Measurements from ENCODE around the gene PLD6. TPM values are rescaled to one million over a fixed set of nuclear protein-coding genes. Genes with fewer than 3 reads are reported as not detected.

The PLD6 gene
- total RNA-seq, 5 donors from 2014 or later (not counting 1 experiment from before 2014, with no cell fraction given): 7.3 to 18.3 (median 11.1) TPM

DNA sequence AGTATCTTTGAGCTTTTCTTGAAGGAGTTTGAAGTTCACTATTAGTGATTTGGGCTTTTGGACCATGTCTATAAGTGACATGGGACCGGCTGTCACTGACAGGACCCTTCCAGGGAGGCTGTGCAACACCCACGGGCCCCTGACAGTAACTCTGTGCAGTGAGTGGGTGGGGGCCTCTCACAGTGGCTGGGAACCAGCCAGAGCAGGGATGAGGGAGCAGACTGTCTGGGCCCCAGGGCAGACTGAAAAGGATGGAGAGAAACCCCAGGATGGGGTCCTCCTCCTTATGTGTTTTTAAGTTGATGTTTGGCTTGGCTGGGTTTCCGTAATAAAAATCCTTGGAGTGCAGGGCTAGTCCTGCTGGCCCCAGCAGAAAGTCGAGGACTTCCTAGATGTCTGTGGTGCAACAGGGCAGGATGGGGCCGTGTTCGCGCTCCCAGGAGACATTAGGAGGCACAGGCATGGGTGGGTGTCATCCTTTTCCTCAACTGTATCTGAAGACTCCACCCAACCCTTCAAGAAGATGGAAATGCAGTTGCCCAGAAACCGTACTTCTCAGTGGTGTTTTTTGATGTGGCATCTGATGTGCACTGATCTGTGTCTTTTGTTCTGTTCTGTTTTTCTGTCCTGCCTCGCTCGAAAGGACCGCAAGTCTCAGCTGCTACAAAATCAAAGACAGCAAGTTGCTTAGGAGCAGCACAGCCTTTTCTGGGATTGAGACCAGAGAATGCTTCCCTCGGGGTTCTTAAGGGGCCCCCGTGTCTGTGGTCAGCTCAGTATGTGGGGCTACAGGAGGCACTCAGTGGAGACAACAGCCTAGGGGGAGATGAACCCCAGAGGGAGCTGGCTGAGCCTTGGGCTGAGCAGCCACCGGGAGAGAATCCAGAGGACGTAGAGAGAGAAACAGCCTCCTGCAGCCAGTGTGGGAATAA lies 24.2 kb downstream of the PLD6 start:
- peak overlapping the region; percentile 98 to 100 for H3K27ac Mint-ChIP-seq
- ChIA-PET CTCF (interaction anchor here in 1 of 2 donors (0.5 to 0.6 kb wide), 2 partner anchors 706 to 848 kb away, joined by 3 read pairs; no protein-coding TSS in a partner anchor), POLR2A (interaction anchor here in 1 of 2 donors (0.6 kb wide), 1 partner anchor 25 kb away, joined by 3 read pairs; no protein-coding TSS in a partner anchor)
- 20% methylated on average over 7 of the region's 15 CpGs for WGBS (ENCODE audit: insufficient coverage)
- peaks cover 68 to 98% of the 10 kb centered on the region in 2 experiments for H3K4me1 ChIP-seq (ENCODE audit: control insufficient read depth in 1 of 2, extremely low read depth in 1 of 2, insufficient read depth in 2 of 2, low read length in 2 of 2)
- peak overlapping the region; percentile 20 to 25 for H3K4me3 ChIP-seq (ENCODE audit: control insufficient read depth in 1 of 2, extremely low read depth in 1 of 2, low read length in 1 of 2)
- H3K9me3 Mint-ChIP-seq: no peaks in the 10 kb centered on the region
- peaks cover 88 to 96% (median 94%) of the 10 kb centered on the region in 3 donors for H3K4me1 Mint-ChIP-seq
- peak overlapping the region; percentile 77 to 83 (median 83) for H3K4me3 Mint-ChIP-seq
- no peaks in the 10 kb centered on the region for H3K27me3 ChIP-seq (replicated peaks in 1 of 2; ENCODE audit: control insufficient read depth in 2 of 2, extremely low read depth in 1 of 2, insufficient read depth in 2 of 2, low read length in 1 of 2)
- peak in 30 of 35 experiments; percentile 13 to 75 (median 43) for DNase-seq
- no peaks in the 10 kb centered on the region for H3K27me3 Mint-ChIP-seq
- peak; percentile 74 to 83 (median 80) for ATAC-seq (replicated peaks in 1 of 4)
- H3K9me3 ChIP-seq: no peaks in the 10 kb centered on the region
- H3K36me3 ChIP-seq (ENCODE audit: control insufficient read depth in 2 of 2, extremely low read depth in 1 of 2, insufficient read depth in 1 of 2, low read length in 1 of 2): peaks cover 9 to 42% of the 10 kb centered on the region in 2 donors
- peak overlapping the region; percentile 94 for H3K27ac ChIP-seq (ENCODE audit: low read length)
- peaks cover 50% of the 10 kb centered on the region for H3K36me3 Mint-ChIP-seq

DNA sequence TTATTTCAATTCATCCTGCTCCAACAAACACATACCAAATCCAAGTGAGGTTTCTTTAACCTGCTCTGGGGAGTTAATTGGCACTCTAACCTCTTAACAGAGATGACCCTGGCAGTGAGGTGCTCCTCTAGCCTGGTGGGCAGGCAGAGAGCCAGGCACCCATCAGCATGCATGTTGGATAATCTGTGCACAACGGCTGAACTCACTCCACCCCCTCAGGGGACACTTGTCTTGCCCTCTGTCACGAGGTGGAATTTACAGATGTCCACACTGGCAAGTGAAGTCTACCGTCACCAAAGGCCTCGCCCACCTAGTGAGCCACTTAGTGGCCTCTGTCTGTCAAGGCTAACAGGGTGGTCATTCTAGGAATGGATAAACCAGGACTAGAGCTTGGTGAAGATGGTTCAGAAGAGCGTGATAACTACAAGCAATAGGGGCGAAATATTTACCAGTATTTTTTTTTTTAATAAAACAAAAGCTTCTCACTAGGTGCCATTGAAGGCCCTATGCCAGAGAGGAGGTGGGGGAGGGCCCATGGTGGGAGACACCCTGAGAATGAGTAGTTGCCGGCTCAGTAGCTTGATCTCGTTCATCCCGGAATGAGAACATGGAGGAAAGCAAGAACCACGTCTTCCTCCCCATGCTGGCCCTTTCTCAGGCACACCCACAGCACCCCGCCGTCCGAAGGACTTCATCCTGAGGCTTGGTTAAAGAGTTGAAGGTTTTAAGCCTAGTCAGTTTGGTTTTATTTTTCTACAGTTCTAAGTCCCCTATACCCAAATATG lies 25.2 kb downstream of the PLD6 start:
- Histone ChIP-seq H3K9me3 (no peaks in the 10 kb centered on the region), H3K36me3 (ENCODE audit: control insufficient read depth in 2 of 2, extremely low read depth in 1 of 2, insufficient read depth in 1 of 2, low read length in 1 of 2) (peaks cover 6 to 46% of the 10 kb centered on the region in 2 donors), H3K27ac (ENCODE audit: low read length) (peak overlapping the region; percentile 94), H3K4me1 (ENCODE audit: control insufficient read depth in 1 of 2, extremely low read depth in 1 of 2, insufficient read depth in 2 of 2, low read length in 2 of 2) (peaks cover 71 to 98% of the 10 kb centered on the region in 2 experiments), H3K4me3 (ENCODE audit: control insufficient read depth in 1 of 2, extremely low read depth in 1 of 2, low read length in 1 of 2) (no peak overlapping the region), H3K27me3 (replicated peaks in 1 of 2; ENCODE audit: control insufficient read depth in 2 of 2, extremely low read depth in 1 of 2, insufficient read depth in 2 of 2, low read length in 1 of 2) (no peaks in the 10 kb centered on the region)
- ChIA-PET POLR2A (interaction anchor here in 1 of 2 donors (0.6 kb wide), 1 partner anchor 24 kb away, joined by 3 read pairs; no protein-coding TSS in a partner anchor), CTCF (interaction anchor here in 1 of 2 donors (0.5 to 0.6 kb wide), 2 partner anchors 705 to 849 kb away, joined by 3 read pairs; no protein-coding TSS in a partner anchor)
- H3K36me3 Mint-ChIP-seq: peaks cover 55% of the 10 kb centered on the region
- peak overlapping the region; percentile 77 to 83 (median 83) for H3K4me3 Mint-ChIP-seq
- H3K27ac Mint-ChIP-seq: peak overlapping the region; percentile 98 to 100
- no peak for ATAC-seq (replicated peaks in 1 of 4)
- no peaks in the 10 kb centered on the region for H3K27me3 Mint-ChIP-seq
- DNase-seq: no peak
- H3K9me3 Mint-ChIP-seq: no peaks in the 10 kb centered on the region
- 60% methylated on average over 1 of the region's 13 CpGs for WGBS (ENCODE audit: insufficient coverage)
- peaks cover 87 to 96% (median 93%) of the 10 kb centered on the region in 3 donors for H3K4me1 Mint-ChIP-seq

DNA sequence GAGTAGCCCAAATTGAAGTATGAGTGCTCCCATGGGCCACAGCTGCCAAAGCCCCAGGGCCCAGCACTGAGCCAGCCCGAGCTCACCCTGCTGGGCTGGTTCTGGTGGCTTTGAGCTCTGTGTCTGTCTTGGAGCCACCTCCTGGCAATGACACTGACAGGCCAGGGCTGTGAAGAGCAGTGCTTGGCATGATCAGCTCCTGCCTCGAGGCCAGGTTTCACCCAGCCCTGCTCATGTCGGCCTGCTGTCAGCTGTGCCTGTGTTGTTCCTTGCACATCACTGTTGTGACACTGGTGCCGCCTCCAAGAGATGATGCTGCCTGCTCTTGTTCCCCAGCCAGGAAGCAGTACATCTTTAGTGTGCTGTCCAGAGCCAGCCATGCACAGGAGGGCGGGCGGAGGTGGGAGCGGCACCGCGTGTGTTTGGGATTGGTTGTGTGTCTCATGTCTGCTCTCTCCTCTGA lies 26.0 kb downstream of the PLD6 start:
- H3K4me3 Mint-ChIP-seq: peak overlapping the region; percentile 77 to 82 (median 80)
- peak overlapping the region; percentile 98 to 100 for H3K27ac Mint-ChIP-seq

DNA sequence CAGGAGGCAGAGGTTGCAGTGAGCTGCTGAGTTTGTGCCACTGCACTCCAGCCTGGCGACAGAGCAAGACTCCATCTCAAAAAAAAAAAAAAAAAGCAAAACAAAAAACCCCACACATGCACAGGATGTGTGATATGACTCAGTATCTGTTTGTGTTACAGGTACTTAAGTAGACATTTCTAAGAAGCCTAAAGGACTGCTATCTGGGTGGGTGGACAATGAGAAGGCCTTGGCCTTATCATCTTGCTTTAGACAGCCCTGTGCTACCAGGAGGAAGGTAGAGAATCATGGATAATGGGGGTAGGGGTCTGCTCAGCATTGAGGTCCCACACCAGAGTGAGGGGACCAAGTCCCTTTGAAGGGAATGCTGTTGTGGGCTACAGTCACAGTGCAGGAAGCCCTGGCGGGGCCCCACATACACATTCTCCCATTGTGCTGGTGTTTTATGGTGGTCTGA lies 26.7 kb downstream of the PLD6 start:
- no peaks in the 10 kb centered on the region for H3K9me3 Mint-ChIP-seq
- Histone ChIP-seq H3K4me3 (ENCODE audit: control insufficient read depth in 1 of 2, extremely low read depth in 1 of 2, low read length in 1 of 2) (peak overlapping the region; percentile 26 to 31), H3K27ac (ENCODE audit: low read length) (peak overlapping the region; percentile 94), H3K27me3 (replicated peaks in 1 of 2; ENCODE audit: control insufficient read depth in 2 of 2, extremely low read depth in 1 of 2, insufficient read depth in 2 of 2, low read length in 1 of 2) (no peaks in the 10 kb centered on the region), H3K9me3 (no peaks in the 10 kb centered on the region), H3K36me3 (ENCODE audit: control insufficient read depth in 2 of 2, extremely low read depth in 1 of 2, insufficient read depth in 1 of 2, low read length in 1 of 2) (peaks cover 6 to 60% of the 10 kb centered on the region in 2 donors), H3K4me1 (ENCODE audit: control insufficient read depth in 1 of 2, extremely low read depth in 1 of 2, insufficient read depth in 2 of 2, low read length in 2 of 2) (peaks cover 69 to 100% of the 10 kb centered on the region in 2 experiments)
- ATAC-seq (replicated peaks in 1 of 4): peak; percentile 51 to 60 (median 58)
- peak overlapping the region; percentile 98 to 100 for H3K27ac Mint-ChIP-seq
- H3K36me3 Mint-ChIP-seq: peaks cover 46% of the 10 kb centered on the region
- no peaks in the 10 kb centered on the region for H3K27me3 Mint-ChIP-seq
- ChIA-PET POLR2A (interaction anchor here (0.6 to 0.7 kb wide), 3 partner anchors 12 to 1118 kb away, joined by 4 to 6 read pairs (median 5); no protein-coding TSS in a partner anchor), CTCF (no interaction called here)
- peaks cover 75 to 95% (median 91%) of the 10 kb centered on the region in 3 donors for H3K4me1 Mint-ChIP-seq
- peak in 7 of 35 experiments; percentile 21 to 65 (median 37) for DNase-seq
- peak overlapping the region; percentile 77 to 82 (median 80) for H3K4me3 Mint-ChIP-seq
- no CpG with 5 or more reads among the region's 2 CpGs for WGBS (ENCODE audit: insufficient coverage)

More for the DNA sequence above, 26.0 kb downstream of the PLD6 start:
- H3K36me3 ChIP-seq (ENCODE audit: control insufficient read depth in 2 of 2, extremely low read depth in 1 of 2, insufficient read depth in 1 of 2, low read length in 1 of 2): peaks cover 6 to 53% of the 10 kb centered on the region in 2 donors
- Mint-ChIP-seq H3K9me3 (no peaks in the 10 kb centered on the region), H3K27me3 (no peaks in the 10 kb centered on the region), H3K36me3 (peaks cover 50% of the 10 kb centered on the region), H3K4me1 (peaks cover 83 to 96% (median 93%) of the 10 kb centered on the region in 3 donors)
- H3K27me3 ChIP-seq (replicated peaks in 1 of 2; ENCODE audit: control insufficient read depth in 2 of 2, extremely low read depth in 1 of 2, insufficient read depth in 2 of 2, low read length in 1 of 2): no peaks in the 10 kb centered on the region
- no peaks in the 10 kb centered on the region for H3K9me3 ChIP-seq
- H3K4me3 ChIP-seq (ENCODE audit: control insufficient read depth in 1 of 2, extremely low read depth in 1 of 2, low read length in 1 of 2): peak overlapping the region in 1 of 2 donors; percentile 31
- 82% methylated on average over 9 of the region's 9 CpGs for WGBS (ENCODE audit: insufficient coverage)
- ChIA-PET CTCF (no interaction called here), POLR2A (no interaction called here)
- peaks cover 71 to 100% of the 10 kb centered on the region in 2 experiments for H3K4me1 ChIP-seq (ENCODE audit: control insufficient read depth in 1 of 2, extremely low read depth in 1 of 2, insufficient read depth in 2 of 2, low read length in 2 of 2)
- peak in 3 of 4 experiments; percentile 9 to 19 (median 17) for ATAC-seq (replicated peaks in 1 of 4)
- peak overlapping the region; percentile 94 for H3K27ac ChIP-seq (ENCODE audit: low read length)
- peak in 10 of 35 experiments; percentile 8 to 47 (median 34) for DNase-seq

DNA sequence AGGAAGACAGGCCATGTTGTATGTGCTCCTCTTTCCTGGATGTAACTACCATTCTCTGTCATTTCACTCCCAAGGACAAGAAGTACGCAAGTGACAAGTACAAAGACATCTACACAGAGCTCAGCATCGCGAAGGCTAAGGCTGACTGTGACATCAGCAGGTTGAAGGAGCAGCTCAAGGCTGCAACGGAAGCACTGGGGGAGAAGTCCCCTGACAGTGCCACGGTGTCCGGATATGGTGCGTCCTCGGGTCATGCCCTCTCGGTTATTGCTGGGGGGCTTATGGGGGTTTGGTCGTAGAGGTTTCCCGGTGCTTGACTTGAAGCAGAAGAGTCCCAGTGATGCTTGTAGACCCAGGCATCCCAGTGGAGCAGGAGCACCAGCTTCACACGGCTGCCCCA lies 29.0 kb downstream of the PLD6 start:
- POLR2A ChIA-PET: no interaction called here
- H3K9me3 Mint-ChIP-seq: no peaks in the 10 kb centered on the region
- Histone ChIP-seq H3K27me3 (replicated peaks in 1 of 2; ENCODE audit: control insufficient read depth in 2 of 2, extremely low read depth in 1 of 2, insufficient read depth in 2 of 2, low read length in 1 of 2) (no peaks in the 10 kb centered on the region), H3K27ac (ENCODE audit: low read length) (peak overlapping the region; percentile 69), H3K9me3 (no peaks in the 10 kb centered on the region), H3K4me1 (ENCODE audit: control insufficient read depth in 1 of 2, extremely low read depth in 1 of 2, insufficient read depth in 2 of 2, low read length in 2 of 2) (peaks cover 51 to 100% of the 10 kb centered on the region in 2 experiments), H3K4me3 (ENCODE audit: control insufficient read depth in 1 of 2, extremely low read depth in 1 of 2, low read length in 1 of 2) (no peak overlapping the region), H3K36me3 (ENCODE audit: control insufficient read depth in 2 of 2, extremely low read depth in 1 of 2, insufficient read depth in 1 of 2, low read length in 1 of 2) (peaks cover 16 to 74% of the 10 kb centered on the region in 2 donors)
- CTCF ChIA-PET: no interaction called here
- no peaks in the 10 kb centered on the region for H3K27me3 Mint-ChIP-seq
- H3K27ac Mint-ChIP-seq: peak overlapping the region; percentile 98 to 100
- DNase-seq (peak in 12 of 35 experiments; percentile 12 to 58 (median 26)), ATAC-seq (replicated peaks in 1 of 4) (peak in 1 of 4 experiments; percentile 27)
- peaks cover 68 to 96% (median 91%) of the 10 kb centered on the region in 3 donors for H3K4me1 Mint-ChIP-seq
- H3K36me3 Mint-ChIP-seq: peaks cover 61% of the 10 kb centered on the region
- H3K4me3 Mint-ChIP-seq: peak overlapping the region; percentile 21 to 77 (median 64)
- WGBS (ENCODE audit: insufficient coverage): 100% methylated on average over 4 of the region's 12 CpGs
